ENCODE measurements around the gene MAPRE2.

Gene MAPRE2

DNA sequence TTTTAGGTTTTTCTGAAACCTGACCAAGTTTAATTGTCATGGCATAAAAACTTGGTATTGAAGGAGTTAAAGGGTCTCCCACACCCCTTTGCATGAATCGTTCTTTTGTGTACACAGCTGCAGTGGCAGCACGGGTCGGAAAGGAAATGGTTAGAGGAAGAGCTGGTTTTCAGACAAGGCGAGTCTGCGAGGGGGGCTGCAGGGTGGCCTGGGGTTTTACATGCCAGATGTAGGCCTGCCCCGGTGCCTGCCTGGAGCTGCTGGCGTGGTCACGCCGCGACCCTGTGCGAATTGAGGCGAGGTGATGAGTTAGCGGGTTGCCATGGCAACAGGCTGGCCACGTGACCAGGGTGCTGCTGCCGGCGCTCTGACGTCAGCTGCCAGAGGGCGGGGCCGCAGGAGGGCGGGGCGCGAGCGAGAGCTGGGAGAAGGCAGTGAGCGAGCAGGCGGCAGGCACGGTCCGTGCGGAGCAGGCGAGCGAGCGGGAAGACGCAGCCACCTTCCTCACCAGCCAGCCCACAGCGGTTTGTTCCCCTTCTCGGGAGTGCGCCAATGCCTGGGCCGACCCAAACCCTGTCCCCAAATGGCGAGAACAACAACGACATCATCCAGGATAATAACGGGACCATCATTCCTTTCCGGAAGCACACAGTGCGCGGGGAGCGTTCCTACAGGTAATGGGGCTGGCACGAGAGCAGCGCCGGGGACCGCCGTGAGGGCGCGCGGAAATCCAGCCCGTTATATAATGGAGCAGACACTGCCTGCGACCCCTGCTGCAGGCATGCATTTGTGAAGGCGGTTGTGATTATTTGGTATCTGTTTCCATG is at the start of gene MAPRE2:
Gene MAPRE2, plus strand, starts transcription at position 426 of the 827 bp plus-strand sequence. Its CDS starts 127 bp downstream, at position 553.
- peak; percentile 99 for DNase-seq

- no peak for DNase-seq
Measured at GRCh38 chr18:34991561-34991960, 49.7 kb upstream of the MAPRE2 start.

DNA sequence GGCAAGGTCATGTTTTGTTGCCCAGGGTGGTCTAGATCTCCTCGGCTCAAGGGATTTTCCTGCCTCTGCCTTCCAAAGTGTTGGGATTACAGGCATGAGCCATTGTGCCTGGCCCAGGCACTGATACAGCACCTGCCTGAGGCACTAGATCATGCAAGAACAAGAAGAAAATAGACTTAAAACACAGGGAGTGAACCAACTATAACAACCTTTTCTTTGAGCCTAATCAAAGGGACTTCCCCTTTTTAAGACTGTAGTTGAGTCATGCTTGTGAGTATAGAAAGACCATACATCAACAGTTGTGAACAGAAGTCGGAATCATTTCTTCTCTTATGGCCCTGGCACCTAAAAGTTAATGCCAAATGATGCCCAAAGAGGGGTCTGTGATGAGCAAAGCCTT is 47.9 kb upstream of the MAPRE2 start:
- no peak for DNase-seq

GRCh38 chr18:34995746-34996145 is 45.5 kb upstream of the MAPRE2 start:
- DNase-seq: no peak

GRCh38 chr18:34998661-34999060 is 42.6 kb upstream of the MAPRE2 start:
- DNase-seq: no peak

GRCh38 chr18:34999756-35000289 is 41.4 kb upstream of the MAPRE2 start:
- no peak for DNase-seq

- no peak for DNase-seq
Measured at GRCh38 chr18:35000457-35000856, 40.8 kb upstream of the MAPRE2 start.

DNA sequence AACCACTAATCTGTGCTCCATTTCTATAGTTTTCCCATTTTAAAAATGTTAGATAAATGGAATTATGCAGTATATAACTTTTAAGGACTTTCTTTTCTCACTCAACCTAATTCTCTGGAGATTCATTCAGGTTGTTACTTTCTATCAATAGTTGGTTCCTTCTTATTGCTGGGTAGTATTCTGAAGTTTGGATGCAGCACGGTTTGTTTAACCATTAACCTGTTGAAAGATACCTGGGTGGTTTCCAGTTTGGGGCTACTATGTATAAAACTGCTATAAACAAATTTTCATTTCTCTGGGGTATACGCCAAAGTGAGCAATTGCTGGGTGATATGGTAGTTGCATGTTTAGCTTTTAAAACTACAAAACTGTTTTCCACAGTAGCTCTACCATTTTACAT is 39.1 kb upstream of the MAPRE2 start:
- no peak for DNase-seq

DNA sequence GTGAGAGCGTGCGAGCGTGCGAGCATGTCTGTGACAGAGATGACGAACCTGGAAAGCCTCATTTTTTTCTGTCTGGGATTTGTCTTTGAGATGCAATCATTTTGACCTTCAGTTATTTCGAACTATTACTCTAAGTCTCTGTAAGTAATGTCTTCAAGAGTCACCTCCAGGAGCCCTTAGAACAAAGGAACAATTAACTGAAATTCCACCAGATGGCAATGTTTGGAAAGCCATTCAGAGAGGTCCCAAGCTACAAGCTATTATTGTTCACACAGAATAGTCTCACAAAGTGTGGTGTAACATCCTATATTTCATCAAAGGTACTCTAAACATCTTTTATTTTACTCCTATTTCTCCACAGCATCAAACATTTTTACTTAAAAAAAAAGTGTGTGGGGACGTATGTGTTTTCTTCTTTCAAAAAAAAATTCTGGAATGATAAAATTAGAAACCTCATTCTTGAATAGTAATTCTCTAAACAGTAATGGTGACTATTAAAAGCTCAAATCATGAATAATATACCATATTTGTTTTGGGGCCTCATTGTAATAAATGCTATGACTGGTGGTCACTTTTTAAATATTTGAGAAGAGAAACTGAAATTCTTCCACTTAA is 35.1 kb upstream of the MAPRE2 start:
- DNase-seq: peak in 1 of 2 donors; percentile 20

DNA sequence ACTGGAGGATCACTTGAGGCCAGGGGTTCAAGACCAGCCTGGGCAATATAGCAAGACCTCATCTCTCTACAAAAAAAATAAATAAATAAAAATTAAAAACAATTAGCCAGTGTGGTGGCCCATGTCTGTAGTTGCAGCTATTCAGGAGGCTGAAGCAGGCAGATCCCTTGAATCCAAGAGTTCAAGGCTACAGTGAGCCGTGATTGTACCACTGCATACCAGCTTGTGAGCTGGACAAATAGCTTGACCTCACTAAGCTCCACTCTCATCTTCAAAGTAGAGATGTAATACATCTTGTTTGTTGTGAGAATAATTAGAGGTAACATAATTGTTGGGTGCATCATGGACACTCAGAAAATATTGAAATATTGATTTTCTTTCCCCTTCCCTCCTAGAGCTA is 31.1 kb upstream of the MAPRE2 start:
- no peak for DNase-seq

DNA sequence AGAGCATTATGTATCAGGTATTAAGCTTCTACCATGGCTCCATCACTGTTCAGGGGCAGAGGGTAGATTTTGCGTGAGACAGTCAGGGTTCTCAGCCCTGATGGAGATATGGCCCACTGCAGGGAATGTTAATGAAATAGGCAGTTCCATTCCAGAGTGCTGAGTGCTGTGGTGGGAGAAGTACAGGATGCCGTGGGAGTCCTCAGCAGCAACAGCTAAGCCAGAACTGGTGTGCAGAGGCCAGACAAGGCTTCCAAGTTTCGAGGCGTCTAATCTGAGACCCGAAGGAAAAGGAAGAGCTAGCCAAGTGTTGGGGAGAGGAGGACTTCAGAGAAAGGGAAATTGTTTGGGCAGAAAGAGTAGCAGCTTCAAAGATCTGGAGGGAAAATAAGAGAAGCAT is 30.2 kb upstream of the MAPRE2 start:
- DNase-seq: no peak

DNA sequence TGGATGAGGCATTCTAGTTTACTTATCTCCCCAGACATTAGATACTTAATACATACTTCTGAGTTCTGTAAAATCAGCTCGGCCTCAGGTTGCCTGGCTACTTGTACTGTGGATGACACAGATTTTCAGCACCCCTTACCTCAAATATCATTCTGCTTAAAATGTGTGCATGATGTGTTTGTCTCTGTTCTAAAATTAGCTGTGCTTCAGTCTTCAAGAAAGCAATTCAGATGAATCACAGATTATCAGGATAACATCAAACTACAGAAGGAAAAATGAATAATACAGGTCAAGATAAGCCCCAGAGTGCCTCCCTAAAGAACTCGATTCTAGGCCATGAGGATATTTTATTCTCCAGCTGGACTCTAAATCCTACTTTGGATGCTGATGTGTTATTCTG is 21.3 kb upstream of the MAPRE2 start:
- no peak for DNase-seq

DNA sequence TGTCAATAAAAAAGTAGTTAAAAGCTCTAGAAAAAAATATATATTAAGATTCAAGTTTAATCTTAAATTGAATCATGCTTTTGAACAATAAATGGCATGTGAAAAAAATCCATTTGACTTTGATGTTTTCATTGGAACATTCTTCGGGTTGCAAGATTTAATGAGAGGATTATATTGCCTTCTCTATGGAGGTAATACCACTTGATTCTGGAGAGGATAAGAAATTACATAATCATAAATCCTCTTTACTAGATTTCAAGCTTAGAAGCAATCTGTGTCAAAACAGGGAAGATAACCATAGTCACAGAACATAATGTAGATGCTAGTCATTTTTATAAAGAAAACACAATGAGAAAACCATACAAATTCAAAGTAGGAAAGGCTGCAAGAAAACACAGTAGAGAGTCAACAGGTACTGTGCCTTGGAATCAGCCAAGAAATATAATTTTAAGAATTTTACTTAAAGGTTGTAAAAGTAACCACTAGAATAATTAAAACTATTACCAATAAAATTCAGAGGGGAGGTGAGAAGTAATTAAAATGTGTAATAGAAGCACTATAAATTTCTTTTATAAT is 18.7 kb upstream of the MAPRE2 start:
- DNase-seq: no peak

DNA sequence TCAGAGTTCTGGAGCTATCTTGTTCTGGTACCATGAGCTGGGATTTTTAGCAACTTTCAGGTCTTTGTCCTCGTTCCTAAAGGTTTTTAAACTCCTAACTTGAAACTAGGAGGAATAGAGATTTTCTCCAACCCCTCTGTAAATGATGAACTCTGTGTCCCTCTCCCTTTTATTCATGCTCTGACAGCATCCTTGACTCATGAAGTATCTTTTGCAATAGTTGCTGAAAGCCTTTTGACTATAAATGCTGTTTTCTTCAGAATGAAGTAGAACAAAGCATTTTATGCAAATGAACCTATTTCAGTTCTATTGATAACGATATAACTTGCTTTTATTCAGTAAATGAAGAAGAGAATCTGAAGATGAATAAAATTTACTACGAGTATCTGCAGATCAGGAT is 17.0 kb upstream of the MAPRE2 start:
- DNase-seq: no peak

DNA sequence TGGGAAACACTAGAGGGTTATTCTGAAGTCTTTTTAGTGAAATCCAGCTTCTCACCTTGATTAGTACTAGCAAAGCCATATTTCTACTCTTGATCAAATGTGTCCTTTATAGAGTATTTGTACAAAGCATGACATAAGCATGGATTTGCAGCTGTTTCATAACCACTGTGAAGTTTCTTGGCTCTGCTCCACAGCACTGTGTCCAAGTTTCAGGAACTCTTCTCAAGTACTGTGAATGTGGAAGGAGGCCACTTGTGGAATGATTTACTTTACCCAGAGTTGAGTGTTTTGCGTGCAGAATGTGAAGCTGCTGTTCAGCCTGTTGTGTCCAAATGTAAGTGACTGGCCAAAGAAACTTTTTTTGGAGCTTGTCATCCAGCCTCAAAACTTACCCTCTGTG is 16.2 kb upstream of the MAPRE2 start:
- DNase-seq: no peak

- peak in 1 of 2 donors; percentile 11 for DNase-seq
Measured at GRCh38 chr18:35026407-35027061, 14.7 kb upstream of the MAPRE2 start.

DNA sequence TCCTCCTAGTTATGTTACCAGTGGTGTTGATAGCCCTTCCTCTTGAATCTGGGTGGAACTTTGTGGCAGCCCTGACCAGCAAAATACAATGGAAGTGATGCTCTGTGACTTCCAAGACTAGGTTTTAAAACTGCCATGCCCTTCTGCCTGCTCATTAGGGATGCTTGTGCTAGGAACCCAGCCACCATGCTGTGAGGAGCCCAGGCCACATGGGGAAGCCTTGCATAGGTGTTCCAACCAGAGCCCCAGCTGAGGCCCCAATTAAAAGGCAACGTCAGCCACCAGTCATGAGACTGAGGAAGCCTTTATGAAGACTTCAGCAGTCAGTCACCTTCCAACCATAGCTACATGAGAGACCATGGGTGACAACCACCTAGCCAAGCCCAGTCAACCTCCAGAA is 14.0 kb upstream of the MAPRE2 start:
- DNase-seq: no peak

DNA sequence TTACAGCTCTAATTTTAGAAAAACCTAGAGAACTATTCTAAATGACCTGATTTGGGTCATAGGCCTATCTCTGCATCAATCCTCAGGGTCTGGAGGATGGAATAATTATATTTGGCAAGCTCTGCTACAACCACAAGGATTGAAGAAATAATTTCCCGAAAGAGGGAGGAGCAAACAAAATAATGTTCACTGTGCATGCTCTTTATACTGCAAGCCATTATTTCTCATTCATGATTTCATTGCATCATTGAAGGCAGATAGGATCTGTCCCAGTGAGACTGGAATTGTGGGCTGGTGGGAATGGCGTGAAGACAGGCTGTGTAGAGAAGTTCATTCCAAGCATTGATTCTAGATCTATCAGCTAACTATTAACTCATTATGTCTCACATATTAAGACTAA is 12.7 kb upstream of the MAPRE2 start:
- no peak for DNase-seq

DNA sequence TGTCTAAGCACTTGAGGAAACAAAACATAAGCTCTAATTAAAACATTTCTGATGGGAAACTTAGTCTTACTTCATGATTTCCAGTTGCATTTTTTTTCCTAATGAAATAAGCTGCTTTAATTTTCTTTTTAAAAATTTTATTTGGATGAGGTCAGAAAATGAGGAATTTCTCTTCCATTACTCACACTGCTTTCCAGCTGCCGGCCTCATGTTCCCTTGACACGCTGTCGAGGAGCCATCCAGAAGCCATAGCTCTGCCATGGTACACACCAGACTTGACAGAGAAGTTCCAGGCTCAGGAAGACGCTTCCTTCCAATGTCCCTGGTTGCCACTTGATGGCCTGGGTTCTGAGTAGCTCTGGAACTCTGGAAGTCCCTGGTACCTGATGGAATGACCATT is 12.1 kb upstream of the MAPRE2 start:
- DNase-seq: no peak

DNA sequence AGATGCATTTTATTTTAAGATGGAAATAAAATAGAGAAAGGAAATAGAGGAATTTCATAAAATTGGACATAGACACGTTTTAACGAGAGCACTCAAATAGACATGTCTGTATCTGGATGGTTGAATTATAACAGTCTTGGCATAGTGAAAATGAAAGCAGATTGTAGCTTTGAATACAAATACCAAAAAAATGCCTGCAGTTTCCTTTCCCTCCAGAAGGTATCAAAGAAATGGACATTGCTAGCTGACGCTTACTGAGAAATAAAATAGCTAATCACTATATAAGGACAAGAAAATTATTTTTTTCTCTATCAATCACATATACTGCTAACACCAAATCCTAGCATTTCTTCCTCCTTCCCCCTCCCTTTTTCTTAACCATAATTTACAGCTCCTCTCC is 11.4 kb upstream of the MAPRE2 start:
- DNase-seq: no peak

- no peak for DNase-seq
Measured at GRCh38 chr18:35030277-35030989, 10.8 kb upstream of the MAPRE2 start.

- no peak for DNase-seq
Measured at GRCh38 chr18:35032113-35032512, 9.1 kb upstream of the MAPRE2 start.

GRCh38 chr18:35038029-35038428 is 3.2 kb upstream of the MAPRE2 start:
- no peak for DNase-seq
